CD4-positive, alpha-beta T cell (primary cell): Measurements from ENCODE around the gene ZBTB7C. TPM values are rescaled to one million over a fixed set of nuclear protein-coding genes. Genes with fewer than 3 reads are reported as not detected.

Experiments
- ATAC-seq: fragments of 200-7000 bp; cut with Tn5 transposase; one replicate; pipeline ENCODE4 v1.10.0; 2022; ENCODE audit warnings: mild to moderate bottlenecking; ENCODE audit not compliant: poor library complexity
- CTCF ChIA-PET: fragments of 350-600 bp; sonication (Branson Sonifier 250); formaldehyde crosslinking; loops from one replicate; lab custom pipeline; 2021; ENCODE audit warnings: antibody characterized with exemption, inconsistent platforms; lab: Charles Lee
- POLR2A ChIA-PET: fragments of 350-600 bp; sonication (Branson Sonifier 250); formaldehyde crosslinking; loops from one replicate; lab custom pipeline; 2021; ENCODE audit warnings: antibody characterized with exemption, inconsistent platforms; lab: Charles Lee
- DNase-seq, 14 experiments: peaks; one replicate each; pipeline ENCODE4 v3.0.0-alpha.2; 2013 to 2020; ENCODE audit warnings: mixed read lengths in 2 of 14
- H3K27ac ChIP-seq, 2 donors: one replicate each; pipeline versions ENCODE4 v1.5.1 to v1.7.0; 2013; ENCODE audit warnings: low read length in 2 of 2, low read depth in 1 of 2, mild to moderate bottlenecking in 1 of 2
- H3K27me3 ChIP-seq, 2 experiments: 1 replicate in 1 of 2; 2 replicates in 1 of 2; pipeline versions ENCODE4 v1.6.1 to v1.7.0; 2013; ENCODE audit warnings: low read length in 2 of 2, control low read depth in 1 of 2, mild to moderate bottlenecking in 1 of 2, moderate library complexity in 1 of 2; ENCODE audit not compliant: insufficient read depth in 2 of 2, control insufficient read depth in 1 of 2
- H3K36me3 ChIP-seq: one replicate; pipeline ENCODE4 v1.6.1; 2013; ENCODE audit warnings: low read length, control low read depth; ENCODE audit not compliant: insufficient read depth
- H3K4me1 ChIP-seq: one replicate; pipeline ENCODE4 v1.6.1; 2013; ENCODE audit warnings: low read length, control low read depth; ENCODE audit not compliant: insufficient read depth
- H3K4me3 ChIP-seq: one replicate; pipeline ENCODE4 v1.5.1; 2013; ENCODE audit warnings: mild to moderate bottlenecking, low read length, moderate library complexity
- H3K9me3 ChIP-seq, 2 experiments: 1 replicate in 1 of 2; 2 replicates in 1 of 2; pipeline versions ENCODE4 v1.6.1 to v1.7.0; 2013; ENCODE audit warnings: low read length in 2 of 2, mild to moderate bottlenecking in 2 of 2, control low read depth in 1 of 2, moderate library complexity in 1 of 2; ENCODE audit not compliant: control insufficient read depth in 1 of 2, insufficient read depth in 1 of 2
- H3K27ac Mint-ChIP-seq: one replicate; pipeline ENCODE4 v1.8.0; 2020; ENCODE audit warnings: mixed read lengths
- H3K27me3 Mint-ChIP-seq: one replicate; pipeline ENCODE4 v1.8.0; 2021; ENCODE audit warnings: mixed read lengths
- H3K36me3 Mint-ChIP-seq: one replicate; pipeline ENCODE4 v1.8.0; 2021; ENCODE audit warnings: low read depth, mixed read lengths
- H3K4me1 Mint-ChIP-seq: one replicate; pipeline ENCODE4 v1.8.0; 2021; ENCODE audit warnings: low read depth, mixed read lengths
- H3K4me3 Mint-ChIP-seq: one replicate; pipeline ENCODE4 v1.8.0; 2020; ENCODE audit warnings: mild to moderate bottlenecking, mixed read lengths
- H3K9me3 Mint-ChIP-seq: one replicate; pipeline ENCODE4 v1.8.0; 2020; ENCODE audit warnings: mixed read lengths
- intact Hi-C, 2 experiments: fragments of 100-400 bp; cut with DNase I in 1 of 2; cut with micrococcal nuclease in 1 of 2; formaldehyde crosslinking; loops; one replicate each; pipeline versions ENCODE4 v1.15.1 to v1.9.0; 2023 to 2025; cut with DNase I, micrococcal nuclease
- total RNA-seq, 174 experiments: library from RNA in 2 of 174; stranded (reverse) in 2 of 174; gene quantifications; one replicate each; pipeline ENCODE4 v1.2.3 and lab custom pipeline; 2021 to 2026
- TF ChIP-seq, protein P1 (sequence below): fragments of 200-600 bp; IDR thresholded peaks from one replicate; pipeline ENCODE4 v1.8.0; 2022; ENCODE audit warnings: antibody characterized with exemption, mild to moderate bottlenecking

ZBTB7C gene
- total RNA-seq, 2 experiments from 2014 or later = not detected

DNA sequence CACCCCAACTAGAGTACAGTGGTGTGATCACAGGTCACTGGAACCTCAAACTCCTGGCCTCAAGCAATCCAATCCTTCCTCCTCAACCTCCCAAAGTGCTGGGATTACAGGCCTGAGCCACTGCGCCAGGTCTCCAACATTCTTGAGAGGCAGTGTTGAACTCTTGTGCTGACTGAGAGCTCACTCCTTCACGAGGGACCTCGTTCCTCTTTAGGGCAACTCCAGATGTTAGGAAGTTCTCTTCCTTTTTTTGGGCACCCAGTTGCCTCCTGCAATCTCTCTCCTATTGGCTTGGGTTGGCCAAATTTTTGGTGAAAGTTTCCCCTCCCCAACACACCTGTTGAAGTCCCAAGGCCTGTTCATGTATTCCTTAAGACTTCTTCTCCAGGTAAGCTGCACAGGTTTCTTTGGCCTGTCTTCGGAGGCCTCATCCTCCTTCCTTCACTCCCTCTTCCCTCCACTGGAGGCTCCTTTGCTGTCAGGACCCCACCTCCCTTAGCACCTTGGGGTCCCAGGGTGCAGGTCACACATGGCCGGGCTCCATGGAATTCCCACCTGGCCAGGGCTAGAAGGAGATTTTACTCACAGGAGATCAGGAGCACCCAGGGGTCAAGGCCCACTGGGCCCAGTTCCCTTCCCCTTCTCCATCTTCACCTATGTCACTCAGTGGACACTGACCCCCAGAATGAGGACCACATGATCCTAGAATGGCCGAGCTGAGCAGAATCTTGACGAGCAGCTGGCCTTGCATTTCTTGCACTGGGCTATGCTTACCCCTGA is 384.1 kb downstream of the ZBTB7C start:
- no peak for DNase-seq
- H3K9me3 Mint-ChIP-seq = no peaks in the 10 kb centered on the region
- no peaks in the 10 kb centered on the region for H3K36me3 ChIP-seq
- intact Hi-C loops = no loop called here
- H3K4me1 Mint-ChIP-seq = peaks cover 5% of the 10 kb centered on the region
- H3K27ac ChIP-seq = no peak overlapping the region
- POLR2A ChIA-PET = no interaction called here
- peaks cover 29% of the 10 kb centered on the region for H3K27me3 Mint-ChIP-seq
- H3K27me3 ChIP-seq = peaks cover 7 to 10% of the 10 kb centered on the region in 2 experiments
- H3K4me1 ChIP-seq = no peaks in the 10 kb centered on the region
- H3K4me3 Mint-ChIP-seq = no peak overlapping the region
- H3K4me3 ChIP-seq = no peak overlapping the region
- CTCF ChIA-PET = no interaction called here
- TF ChIP-seq, protein P1, sequence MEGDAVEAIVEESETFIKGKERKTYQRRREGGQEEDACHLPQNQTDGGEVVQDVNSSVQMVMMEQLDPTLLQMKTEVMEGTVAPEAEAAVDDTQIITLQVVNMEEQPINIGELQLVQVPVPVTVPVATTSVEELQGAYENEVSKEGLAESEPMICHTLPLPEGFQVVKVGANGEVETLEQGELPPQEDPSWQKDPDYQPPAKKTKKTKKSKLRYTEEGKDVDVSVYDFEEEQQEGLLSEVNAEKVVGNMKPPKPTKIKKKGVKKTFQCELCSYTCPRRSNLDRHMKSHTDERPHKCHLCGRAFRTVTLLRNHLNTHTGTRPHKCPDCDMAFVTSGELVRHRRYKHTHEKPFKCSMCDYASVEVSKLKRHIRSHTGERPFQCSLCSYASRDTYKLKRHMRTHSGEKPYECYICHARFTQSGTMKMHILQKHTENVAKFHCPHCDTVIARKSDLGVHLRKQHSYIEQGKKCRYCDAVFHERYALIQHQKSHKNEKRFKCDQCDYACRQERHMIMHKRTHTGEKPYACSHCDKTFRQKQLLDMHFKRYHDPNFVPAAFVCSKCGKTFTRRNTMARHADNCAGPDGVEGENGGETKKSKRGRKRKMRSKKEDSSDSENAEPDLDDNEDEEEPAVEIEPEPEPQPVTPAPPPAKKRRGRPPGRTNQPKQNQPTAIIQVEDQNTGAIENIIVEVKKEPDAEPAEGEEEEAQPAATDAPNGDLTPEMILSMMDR = no peak
- no peak for ATAC-seq
- no peak overlapping the region for H3K27ac Mint-ChIP-seq
- H3K9me3 ChIP-seq = no peaks in the 10 kb centered on the region
- H3K36me3 Mint-ChIP-seq = no peaks in the 10 kb centered on the region

DNA sequence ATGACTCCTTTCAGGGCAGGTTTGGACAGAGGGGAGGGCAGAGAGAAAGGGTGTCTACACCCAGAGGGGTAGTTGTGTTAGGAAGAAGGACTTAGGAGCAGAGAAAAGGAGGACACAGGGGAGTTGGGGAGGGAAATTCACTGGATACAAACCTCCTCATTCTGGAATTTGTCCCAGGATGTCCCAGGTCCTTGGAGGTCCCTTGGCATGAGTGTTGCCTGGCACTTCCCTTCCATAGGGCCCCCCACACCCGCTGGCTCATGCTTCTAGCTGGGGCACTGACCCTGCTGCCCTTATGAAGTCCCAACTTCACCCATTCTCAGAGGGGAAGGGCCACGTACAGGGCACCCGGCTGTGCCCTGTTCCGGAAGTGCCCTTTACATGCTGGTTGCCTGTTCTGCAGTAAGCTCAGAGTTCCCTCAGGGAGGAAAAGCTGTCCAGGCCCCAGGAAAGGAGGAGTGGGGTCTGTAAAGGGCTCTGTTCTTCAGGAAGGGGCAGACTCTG is 385.1 kb downstream of the ZBTB7C start:
- peaks cover 35% of the 10 kb centered on the region for H3K27me3 Mint-ChIP-seq
- Histone ChIP-seq H3K27me3 (peaks cover 7 to 10% of the 10 kb centered on the region in 2 experiments), H3K4me1 (no peaks in the 10 kb centered on the region), H3K27ac (no peak overlapping the region), H3K36me3 (no peaks in the 10 kb centered on the region), H3K9me3 (no peaks in the 10 kb centered on the region), H3K4me3 (no peak overlapping the region)
- no peak overlapping the region for H3K4me3 Mint-ChIP-seq
- no peak overlapping the region for H3K27ac Mint-ChIP-seq
- H3K9me3 Mint-ChIP-seq = no peaks in the 10 kb centered on the region
- ChIA-PET CTCF (no interaction called here), POLR2A (no interaction called here)
- intact Hi-C loops = no loop called here
- H3K4me1 Mint-ChIP-seq = peaks cover 5% of the 10 kb centered on the region
- DNase-seq (no peak), ATAC-seq (no peak)
- no peaks in the 10 kb centered on the region for H3K36me3 Mint-ChIP-seq
- TF ChIP-seq, protein P1 = no peak

DNA sequence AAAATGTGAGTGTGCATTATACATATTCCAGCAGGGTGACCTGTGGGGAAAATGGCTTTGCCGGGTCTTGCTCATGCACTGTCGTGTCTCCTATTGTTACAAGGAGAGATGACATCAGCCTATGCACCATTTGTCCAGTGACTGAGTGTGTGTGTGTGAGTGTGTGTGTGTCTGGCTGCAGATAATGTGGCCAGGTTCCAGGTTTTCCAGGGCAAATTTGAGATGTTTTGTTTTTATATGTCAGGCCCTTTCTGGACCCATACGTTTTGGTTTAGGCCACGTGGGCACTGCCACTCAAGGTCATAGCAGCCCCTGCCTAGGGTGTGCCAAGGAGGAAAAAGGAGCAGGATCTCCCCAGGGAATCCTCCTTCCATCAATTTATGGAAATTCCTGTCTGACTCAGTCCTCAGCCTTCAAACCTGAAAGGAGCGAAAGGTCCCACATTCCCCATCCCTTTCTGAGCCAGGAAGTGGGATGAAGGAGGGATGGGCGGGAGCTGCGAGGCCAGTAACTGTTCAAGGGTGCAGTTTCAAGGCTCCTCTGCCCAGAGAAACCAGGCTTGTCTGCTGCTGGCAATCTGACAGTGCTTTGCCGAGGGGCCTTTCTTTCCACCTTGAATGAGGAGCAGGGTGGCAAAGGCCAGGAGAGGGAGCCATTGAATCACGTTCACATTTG is 385.7 kb downstream of the ZBTB7C start:
- DNase-seq (no peak), ATAC-seq (no peak)
- ChIA-PET CTCF (no interaction called here), POLR2A (no interaction called here)
- no peak overlapping the region for H3K27ac ChIP-seq
- H3K4me3 Mint-ChIP-seq = no peak overlapping the region
- H3K4me3 ChIP-seq = no peak overlapping the region
- intact Hi-C loops = loop anchor here in 1 of 2 experiments (2.0 kb wide), 1 partner anchor 147 kb away; no protein-coding TSS in a partner anchor
- H3K27ac Mint-ChIP-seq = no peak overlapping the region
- H3K36me3 ChIP-seq = no peaks in the 10 kb centered on the region
- no peaks in the 10 kb centered on the region for H3K9me3 ChIP-seq
- peaks cover 41% of the 10 kb centered on the region for H3K27me3 Mint-ChIP-seq
- no peaks in the 10 kb centered on the region for H3K36me3 Mint-ChIP-seq
- H3K4me1 ChIP-seq = no peaks in the 10 kb centered on the region
- H3K9me3 Mint-ChIP-seq = no peaks in the 10 kb centered on the region
- TF ChIP-seq, protein P1 = no peak
- peaks cover 5% of the 10 kb centered on the region for H3K4me1 Mint-ChIP-seq
- peaks cover 7 to 10% of the 10 kb centered on the region in 2 experiments for H3K27me3 ChIP-seq
